HepG2 (cell line): ENCODE measurements around the gene C19orf73. TPM values are rescaled to one million over a fixed set of nuclear protein-coding genes. Genes with fewer than 3 reads are reported as not detected.

Experiments used
- AHR ChIP-seq: IDR thresholded peaks from 2 replicates; pipeline ENCODE4 v1.6.1; 2018; ENCODE audit warnings: missing genetic modification reagents, missing compliant biosample characterization
- ATM ChIP-seq: fragments of 450-650 bp; IDR thresholded peaks from 2 replicates; pipeline ENCODE4 v1.7.1; 2017; ENCODE audit warnings: mild to moderate bottlenecking, borderline replicate concordance
- CBFB ChIP-seq: sonication (generic); formaldehyde crosslinking; IDR thresholded peaks from 2 replicates; pipeline ENCODE4 v1.4.0; 2020; ENCODE audit warnings: missing genetic modification reagents
- DMAP1 ChIP-seq: IDR thresholded peaks from 2 replicates; pipeline ENCODE4 v1.6.1; 2016
- NR0B2 ChIP-seq: sonication (generic); formaldehyde crosslinking; IDR thresholded peaks from 2 replicates; pipeline ENCODE4 v1.4.0; 2020; ENCODE audit warnings: mild to moderate bottlenecking, missing genetic modification reagents
- SAP130 ChIP-seq: IDR thresholded peaks from 2 replicates; pipeline ENCODE4 v1.6.1; 2016; ENCODE audit warnings: low read depth
- SMYD3 ChIP-seq: sonication (generic); formaldehyde crosslinking; IDR thresholded peaks from 2 replicates; pipeline ENCODE4 v1.8.1; 2023; ENCODE audit warnings: mild to moderate bottlenecking, missing genetic modification reagents
- SP140L ChIP-seq: sonication (generic); formaldehyde crosslinking; IDR thresholded peaks from 2 replicates; pipeline ENCODE4 v1.4.0; 2020; ENCODE audit warnings: missing genetic modification reagents, borderline replicate concordance
- TARDBP ChIP-seq: sonication (generic); formaldehyde crosslinking; IDR thresholded peaks from 2 replicates; pipeline ENCODE4 v1.8.0; 2022; ENCODE audit warnings: mild to moderate bottlenecking, missing genetic modification reagents
- TBP ChIP-seq: sonication (generic); formaldehyde crosslinking; IDR thresholded peaks from 2 replicates; pipeline ENCODE4 v1.5.0; 2020; ENCODE audit warnings: missing genetic modification reagents
- TBX2 ChIP-seq: sonication (generic); formaldehyde crosslinking; IDR thresholded peaks from 2 replicates; pipeline ENCODE4 v1.5.0; 2020; ENCODE audit warnings: missing genetic modification reagents, mild to moderate bottlenecking, borderline replicate concordance
- TGIF2 ChIP-seq: IDR thresholded peaks from 2 replicates; pipeline ENCODE4 v1.6.1; 2016; ENCODE audit warnings: control low read depth, missing compliant biosample characterization
- ZNF275 ChIP-seq: sonication (generic); formaldehyde crosslinking; IDR thresholded peaks from 2 replicates; pipeline ENCODE4 v1.8.0; 2022; ENCODE audit warnings: missing genetic modification reagents, mild to moderate bottlenecking, inconsistent platforms, borderline replicate concordance
- ZNF609 ChIP-seq: sonication (generic); formaldehyde crosslinking; IDR thresholded peaks from 2 replicates; pipeline ENCODE4 v1.4.0; 2020; ENCODE audit warnings: mild to moderate bottlenecking, missing genetic modification reagents, borderline replicate concordance
- ZNF644 ChIP-seq: IDR thresholded peaks from 2 replicates; pipeline ENCODE4 v1.6.1; 2016; ENCODE audit warnings: low read depth
- ZNF782 ChIP-seq: sonication (generic); formaldehyde crosslinking; IDR thresholded peaks from 2 replicates; pipeline ENCODE4 v1.4.0; 2020; ENCODE audit warnings: missing genetic modification reagents, mild to moderate bottlenecking, borderline replicate concordance
- polyA plus RNA-seq, 8 experiments: library from polyadenylated mRNA; depleted of rRNA in 3 of 8; stranded (reverse) in 7 of 8; unstranded in 1 of 8; fragments of >200 nt; fragmentation: Illumina TruSeq in 4 of 8; extraction: Trizol in 4 of 8; gene quantifications; 2 replicates each; pipeline versions ENCODE4 v1.2.1 to v1.2.3, GENCODE V29; 2011 to 2016; ENCODE audit warnings: low read depth in 4 of 8, missing spikeins in 1 of 8, mixed read lengths in 1 of 8; ENCODE audit not compliant: insufficient read depth in 1 of 8
- total RNA-seq, 5 experiments: library from RNA; depleted of rRNA; stranded (reverse); fragments of >200 nt; fragmentation: Illumina TruSeq; extraction: Trizol; gene quantifications; 2 replicates each; pipeline ENCODE4 v1.2.3, GENCODE V29; 2016; ENCODE audit warnings: low read depth in 1 of 5
- TF ChIP-seq, protein P1 (sequence below): sonication (generic); formaldehyde crosslinking; IDR thresholded peaks from 2 replicates; pipeline ENCODE4; 2020; ENCODE audit warnings: missing genetic modification reagents, mild to moderate bottlenecking, borderline replicate concordance
- TF ChIP-seq, protein P2 (sequence below): IDR thresholded peaks from 2 replicates; pipeline ENCODE4 v1.6.1; 2016

The C19orf73 gene
- total and polyA plus RNA-seq, 2 of the 13 experiments (the other 11 are each of a cell fraction or from before 2014, with no cell fraction given), result 1.4 to 1.5 TPM

- TF ChIP-seq NR0B2 (CRISPR knock-in tag) (peak; percentile 83), DMAP1 (CRISPR knock-in tag) (peak; percentile 99), AHR (CRISPR knock-in tag) (peak; percentile 67), ZNF644 (no peak), ZNF275 (CRISPR knock-in tag) (peak; percentile 49; the same call in 1 of the 2 replicates), TGIF2 (CRISPR knock-in tag) (peak; percentile 19; the same call in 1 of the 2 replicates), TBX2 (peak; percentile 80), CBFB (CRISPR knock-in tag) (peak; percentile 69; the same call in 1 of the 2 replicates), TARDBP (CRISPR knock-in tag) (peak; percentile 27; the same call in 1 of the 2 replicates), TBP (CRISPR knock-in tag) (0 out of 2 replicates have a peak, but pooled peaks have one; percentile 2), SP140L (no peak; the same call in 1 of the 2 replicates), ATM (no peak), SMYD3 (CRISPR knock-in tag) (no peak), SAP130 (CRISPR knock-in tag) (peak; percentile 87), ZNF609 (0 out of 2 replicates have a peak, but pooled peaks have one; percentile 13), ZNF782 (CRISPR knock-in tag) (peak; percentile 80)
- TF ChIP-seq, protein P1, sequence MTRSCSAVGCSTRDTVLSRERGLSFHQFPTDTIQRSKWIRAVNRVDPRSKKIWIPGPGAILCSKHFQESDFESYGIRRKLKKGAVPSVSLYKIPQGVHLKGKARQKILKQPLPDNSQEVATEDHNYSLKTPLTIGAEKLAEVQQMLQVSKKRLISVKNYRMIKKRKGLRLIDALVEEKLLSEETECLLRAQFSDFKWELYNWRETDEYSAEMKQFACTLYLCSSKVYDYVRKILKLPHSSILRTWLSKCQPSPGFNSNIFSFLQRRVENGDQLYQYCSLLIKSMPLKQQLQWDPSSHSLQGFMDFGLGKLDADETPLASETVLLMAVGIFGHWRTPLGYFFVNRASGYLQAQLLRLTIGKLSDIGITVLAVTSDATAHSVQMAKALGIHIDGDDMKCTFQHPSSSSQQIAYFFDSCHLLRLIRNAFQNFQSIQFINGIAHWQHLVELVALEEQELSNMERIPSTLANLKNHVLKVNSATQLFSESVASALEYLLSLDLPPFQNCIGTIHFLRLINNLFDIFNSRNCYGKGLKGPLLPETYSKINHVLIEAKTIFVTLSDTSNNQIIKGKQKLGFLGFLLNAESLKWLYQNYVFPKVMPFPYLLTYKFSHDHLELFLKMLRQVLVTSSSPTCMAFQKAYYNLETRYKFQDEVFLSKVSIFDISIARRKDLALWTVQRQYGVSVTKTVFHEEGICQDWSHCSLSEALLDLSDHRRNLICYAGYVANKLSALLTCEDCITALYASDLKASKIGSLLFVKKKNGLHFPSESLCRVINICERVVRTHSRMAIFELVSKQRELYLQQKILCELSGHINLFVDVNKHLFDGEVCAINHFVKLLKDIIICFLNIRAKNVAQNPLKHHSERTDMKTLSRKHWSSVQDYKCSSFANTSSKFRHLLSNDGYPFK, result peak; percentile 86
- TF ChIP-seq, protein P2, sequence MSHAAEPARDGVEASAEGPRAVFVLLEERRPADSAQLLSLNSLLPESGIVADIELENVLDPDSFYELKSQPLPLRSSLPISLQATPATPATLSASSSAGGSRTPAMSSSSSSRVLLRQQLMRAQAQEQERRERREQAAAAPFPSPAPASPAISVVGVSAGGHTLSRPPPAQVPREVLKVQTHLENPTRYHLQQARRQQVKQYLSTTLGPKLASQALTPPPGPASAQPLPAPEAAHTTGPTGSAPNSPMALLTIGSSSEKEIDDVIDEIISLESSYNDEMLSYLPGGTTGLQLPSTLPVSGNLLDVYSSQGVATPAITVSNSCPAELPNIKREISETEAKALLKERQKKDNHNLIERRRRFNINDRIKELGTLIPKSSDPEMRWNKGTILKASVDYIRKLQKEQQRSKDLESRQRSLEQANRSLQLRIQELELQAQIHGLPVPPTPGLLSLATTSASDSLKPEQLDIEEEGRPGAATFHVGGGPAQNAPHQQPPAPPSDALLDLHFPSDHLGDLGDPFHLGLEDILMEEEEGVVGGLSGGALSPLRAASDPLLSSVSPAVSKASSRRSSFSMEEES (CRISPR knock-in tag), result no peak
Measured at GRCh38 chr19:49085020-49085867, 33.7 kb downstream of the C19orf73 start, which contains the start of gene SNRNP70 (continued).
